ENCODE results near the gene TRAPPC4.
"Not testable (repeated sequence)": the region's sequence is repeated elsewhere in the genome, so short reads cannot be mapped to it uniquely, and the experiment has no call there.

Gene TRAPPC4

GRCh38 chr11:119038884-119039283, 20.3 kb downstream of the TRAPPC4 start:
- no peak for DNase-seq

DNA sequence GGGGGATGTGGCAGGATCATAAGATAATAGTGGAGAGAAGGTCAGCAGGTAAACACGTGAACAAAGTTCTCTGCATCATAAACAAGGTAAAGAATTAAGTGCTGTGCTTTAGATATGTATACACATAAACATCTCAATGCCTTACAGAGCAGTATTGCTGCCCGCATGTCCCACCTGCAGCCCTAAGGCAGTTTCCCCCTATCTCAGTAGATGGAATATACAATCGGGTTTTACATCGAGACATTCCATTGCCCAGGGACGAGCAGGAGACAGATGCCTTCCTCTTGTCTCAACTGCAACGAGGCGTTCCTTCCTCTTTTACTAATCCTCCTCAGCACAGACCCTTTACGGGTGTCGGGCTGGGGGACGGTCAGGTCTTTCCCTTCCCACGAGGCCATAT, 20.9 kb downstream of the TRAPPC4 start:
- DNase-seq: not testable (repeated sequence)

- no peak for DNase-seq
Measured at GRCh38 chr11:119041821-119042514, 23.4 kb downstream of the TRAPPC4 start.

DNA sequence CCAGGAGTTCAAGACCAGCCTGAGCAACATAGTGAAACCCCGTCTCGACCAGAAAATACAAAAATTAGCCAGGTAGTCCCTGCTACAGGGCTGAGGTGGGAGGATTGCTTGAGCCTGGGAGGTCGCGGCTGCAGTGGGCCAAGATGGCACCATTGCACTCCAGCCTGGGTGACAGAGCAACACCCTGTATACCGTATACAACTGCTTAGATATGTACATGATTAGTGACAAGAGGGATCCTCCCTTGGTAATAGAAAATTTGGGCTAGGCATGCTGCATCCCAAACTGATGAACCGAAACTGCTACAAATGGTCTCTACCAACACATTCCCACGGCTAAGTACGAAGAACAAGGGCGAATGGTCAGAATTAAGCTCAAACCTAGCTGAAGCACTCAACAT, 24.4 kb downstream of the TRAPPC4 start:
- DNase-seq: no peak

DNA sequence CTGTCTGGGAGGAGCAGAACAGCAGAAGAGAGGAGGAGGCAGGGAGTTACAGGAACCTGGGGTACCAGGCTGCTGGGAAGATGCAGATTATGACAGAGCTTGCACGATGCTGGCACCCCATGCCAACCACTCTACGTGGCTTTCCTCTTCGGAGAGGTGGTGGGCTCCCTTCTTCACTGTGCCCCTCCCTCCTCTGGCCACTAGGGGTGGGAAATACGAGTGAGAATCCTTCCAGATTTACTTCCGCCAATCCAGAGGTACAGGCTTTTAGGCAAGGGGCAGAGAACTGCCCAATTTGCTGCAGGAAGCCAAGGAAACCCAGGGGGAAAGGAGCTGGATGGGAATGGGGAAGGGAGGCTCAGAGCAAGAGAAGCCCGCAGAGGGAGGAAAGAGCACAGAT, 26.1 kb downstream of the TRAPPC4 start:
- no peak for DNase-seq

- DNase-seq: no peak
Measured at GRCh38 chr11:119046489-119046888, 27.9 kb downstream of the TRAPPC4 start.

- no peak for DNase-seq
Measured at GRCh38 chr11:119047205-119047604, 28.6 kb downstream of the TRAPPC4 start.

GRCh38 chr11:119048644-119049043, 30.1 kb downstream of the TRAPPC4 start:
- no peak for DNase-seq

DNA sequence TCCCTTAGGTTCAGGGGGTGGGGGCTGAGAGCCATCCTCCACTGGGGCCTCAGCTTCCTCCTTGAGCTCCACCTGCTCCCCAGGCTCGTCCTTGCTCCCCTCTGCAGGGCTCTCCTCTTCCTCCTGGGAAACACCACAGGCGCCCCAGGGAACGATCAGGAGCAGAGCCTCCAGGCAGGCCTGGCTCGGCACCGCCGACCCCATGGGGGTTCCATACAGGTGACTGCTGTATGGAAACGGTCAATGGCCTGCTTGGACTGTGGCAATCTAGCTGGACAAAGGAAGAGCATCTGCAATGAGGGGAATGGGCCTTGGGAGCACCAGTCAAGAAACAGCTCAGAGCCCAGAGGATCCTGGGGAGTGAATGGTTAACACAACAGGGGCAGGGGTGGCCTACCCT, 30.5 kb downstream of the TRAPPC4 start:
- no peak for DNase-seq

- no peak for DNase-seq
Measured at GRCh38 chr11:119051440-119052162, 33.0 kb downstream of the TRAPPC4 start.

DNA sequence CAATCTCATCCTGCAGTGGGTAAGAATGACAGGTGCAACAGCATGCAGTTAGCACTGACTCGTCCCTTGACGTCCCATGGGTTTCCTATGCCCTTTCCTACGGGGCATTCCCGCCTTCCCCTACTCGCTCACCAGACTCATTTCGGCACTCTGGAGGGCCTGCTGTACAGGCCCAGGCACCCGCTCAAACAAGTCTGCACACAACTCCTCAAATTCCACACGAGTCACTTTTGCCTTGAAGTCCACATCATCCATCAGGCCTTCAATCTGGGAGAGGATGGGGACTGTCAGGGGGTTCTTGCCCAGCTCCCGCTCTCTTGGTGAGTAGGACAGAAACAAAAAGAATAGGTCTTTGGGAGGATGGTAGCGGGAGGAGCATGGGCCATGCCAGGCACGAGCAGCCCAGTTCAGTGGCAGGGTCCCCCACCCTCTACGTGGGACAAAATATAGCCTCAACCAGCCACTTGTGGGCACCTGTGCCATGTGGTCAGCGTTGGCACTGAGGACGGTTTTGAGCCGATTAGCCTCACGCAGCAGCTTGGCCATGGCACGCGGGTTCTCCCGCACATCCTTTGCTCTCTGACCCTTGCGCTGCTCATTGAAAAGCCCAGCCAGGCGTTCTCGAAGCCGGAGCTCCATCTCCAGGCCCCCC, 33.7 kb downstream of the TRAPPC4 start:
- no peak for DNase-seq

GRCh38 chr11:119054418-119054817, 35.9 kb downstream of the TRAPPC4 start:
- DNase-seq: no peak

DNA sequence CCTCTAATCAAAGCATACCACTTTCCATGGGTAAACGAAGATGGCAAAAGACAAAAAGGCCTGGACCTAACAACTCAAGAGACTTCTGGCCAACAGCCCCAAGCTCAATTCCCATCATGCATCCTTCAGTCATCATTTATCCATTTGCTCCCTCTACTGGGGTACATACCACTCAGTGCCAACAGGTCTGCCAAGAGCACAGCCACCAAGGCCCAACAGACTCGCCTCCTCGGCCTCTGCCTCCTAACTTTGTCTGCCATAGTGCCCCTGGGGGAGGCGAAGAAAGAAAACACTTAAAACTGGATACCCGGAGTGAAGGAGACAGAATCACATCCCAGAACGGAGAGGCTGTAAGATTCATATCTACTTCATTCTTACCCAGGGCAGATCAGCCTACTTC, 37.3 kb downstream of the TRAPPC4 start:
- DNase-seq: no peak

DNA sequence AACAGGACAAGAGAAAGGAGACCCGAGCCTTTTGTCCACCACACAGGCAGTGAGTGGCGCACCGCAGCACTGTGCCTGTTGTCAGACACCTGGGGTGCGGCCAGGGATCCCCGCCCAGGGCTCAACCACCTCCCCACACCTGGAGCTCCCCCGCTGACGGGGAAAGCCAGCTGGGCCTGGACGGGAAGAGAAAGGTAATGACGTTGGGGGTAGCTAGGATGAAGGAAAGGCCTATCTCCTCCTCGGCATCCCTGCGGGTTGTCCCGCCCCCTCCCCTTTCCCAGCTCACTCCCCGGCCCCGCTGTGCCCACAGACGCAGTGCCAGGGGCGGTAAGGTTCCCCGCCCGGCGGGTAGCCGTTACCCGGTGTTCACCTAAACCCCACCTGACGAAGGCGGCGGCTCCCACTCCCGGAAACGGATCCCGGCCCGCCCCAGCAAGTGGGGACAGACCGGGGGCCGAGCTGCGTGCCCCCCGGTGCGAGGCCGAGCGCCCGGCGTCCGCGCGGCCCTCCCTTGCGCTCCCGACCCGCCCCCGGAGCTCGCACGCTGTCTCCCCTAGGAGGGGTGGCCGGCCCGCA, 37.9 kb downstream of the TRAPPC4 start:
- peak; percentile 53 for DNase-seq

- peak; percentile 99 for DNase-seq
Measured at GRCh38 chr11:119057000-119057769, 38.6 kb downstream of the TRAPPC4 start, which contains the start of gene HYOU1. HYOU1 (minus strand) TSS chr11:119057205; CDS start chr11:119056160, 1,045 bp downstream.

DNA sequence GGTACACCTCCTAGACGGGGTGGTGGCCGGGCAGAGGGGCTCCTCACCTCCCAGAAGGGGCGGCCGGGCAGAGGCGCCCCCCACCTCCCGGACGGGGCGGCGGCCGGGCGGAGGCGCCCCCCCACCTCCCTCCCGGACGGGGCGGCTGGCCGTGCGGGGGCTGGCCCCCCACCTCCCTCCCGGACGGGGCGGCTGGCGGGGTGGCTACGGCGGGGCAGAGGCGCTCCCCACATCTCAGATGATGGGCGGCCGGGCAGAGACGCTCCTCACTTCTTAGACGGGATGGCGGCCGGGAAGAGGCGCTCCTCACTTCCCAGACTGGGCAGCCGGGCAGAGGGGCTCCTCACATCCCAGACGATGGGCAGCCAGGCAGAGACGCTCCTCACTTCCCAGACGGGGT, 40.6 kb downstream of the TRAPPC4 start:
- DNase-seq: not testable (repeated sequence)

DNA sequence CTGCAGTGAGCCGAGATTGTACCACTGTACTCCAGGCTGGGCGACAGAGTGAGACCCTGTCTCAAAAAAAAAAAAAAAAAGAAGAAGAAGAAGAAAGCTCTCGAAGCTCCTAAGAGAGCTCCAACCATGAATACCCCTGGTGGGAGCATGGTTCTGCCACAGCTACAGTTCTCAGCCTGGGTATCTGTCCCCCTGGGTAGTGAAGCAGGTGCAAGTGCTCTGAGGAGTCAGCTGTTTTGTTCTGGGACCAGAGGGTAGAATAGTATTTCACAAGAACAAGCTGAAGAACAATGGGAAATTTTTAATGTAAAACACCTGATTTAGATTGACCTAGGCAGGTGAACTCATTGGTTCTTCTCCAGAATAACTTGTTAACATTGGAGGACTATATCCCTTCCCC, 42.7 kb downstream of the TRAPPC4 start:
- no peak for DNase-seq

DNA sequence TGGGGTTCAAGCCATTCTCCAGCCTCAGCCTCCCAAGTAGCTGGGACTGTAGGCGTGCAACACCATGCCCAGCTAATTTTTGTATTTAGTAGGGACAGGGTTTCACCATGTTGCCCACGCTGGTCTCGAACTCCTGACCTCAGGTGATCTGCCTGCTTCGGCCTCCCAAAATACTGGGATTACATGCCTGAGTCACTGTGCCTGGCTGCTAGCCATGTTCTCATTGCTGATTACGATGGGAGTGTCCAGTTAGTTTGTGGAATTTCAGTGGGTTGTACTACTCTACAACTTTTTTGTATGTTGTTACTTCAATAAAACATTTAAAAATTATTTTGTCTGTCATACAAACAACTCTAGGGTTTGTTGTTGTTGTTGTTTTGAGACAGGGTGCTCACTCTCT, 44.2 kb downstream of the TRAPPC4 start:
- no peak for DNase-seq

DNA sequence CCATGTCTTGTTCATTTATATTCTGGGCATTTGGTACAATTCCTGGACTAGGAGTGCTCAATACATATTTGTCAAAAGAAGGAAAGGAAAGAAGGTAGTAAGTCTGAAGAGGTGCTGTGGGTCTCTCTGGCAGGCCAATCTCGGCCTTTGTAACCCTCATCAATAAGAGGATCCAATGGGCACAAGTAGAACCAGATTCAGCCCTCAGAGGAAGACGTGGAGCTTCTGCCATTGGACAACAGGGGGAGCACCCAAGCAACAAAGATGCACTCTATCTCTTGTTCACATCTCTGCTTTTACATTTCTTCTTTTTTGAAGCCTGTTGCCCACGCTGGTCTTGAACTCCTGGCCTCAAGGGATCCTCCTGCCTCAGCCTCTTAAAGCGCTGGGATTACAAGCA, 46.8 kb downstream of the TRAPPC4 start:
- no peak for DNase-seq

- DNase-seq: peak; percentile 98
Measured at GRCh38 chr11:119067371-119068222, 49.0 kb downstream of the TRAPPC4 start, which contains the start of gene VPS11. VPS11 (plus strand) TSS chr11:119067818; CDS start chr11:119067824, 6 bp downstream.
